Spleen (tissue), 11 donors: ENCODE results near the gene ITPR1. TPM values are rescaled to one million over a fixed set of nuclear protein-coding genes. Genes with fewer than 3 reads are reported as not detected.

Source experiments
- DNase-seq: peaks from one replicate; pipeline ENCODE4 v3.0.0-alpha.2; 2020
- H3K27ac ChIP-seq, 8 donors: fragments of 200-600 bp; sonication (generic) in 7 of 8; 1 replicate in 4 of 8; 2 replicates in 4 of 8; pipeline versions ENCODE4 v1.5.0 to v1.8.0; 2016 to 2021; ENCODE audit warnings: inconsistent platforms in 4 of 8, mild to moderate bottlenecking in 4 of 8, moderate library complexity in 1 of 8
- H3K27me3 ChIP-seq, 7 donors: fragments of 200-600 bp; sonication (generic) in 6 of 7; replicated peaks in 1 of 7; 1 replicate in 4 of 7; 2 replicates in 3 of 7; pipeline versions ENCODE4 v1.5.0 to v1.8.0; 2016 to 2021; ENCODE audit warnings: inconsistent platforms in 3 of 7, mild to moderate bottlenecking in 1 of 7
- H3K36me3 ChIP-seq, 6 donors: fragments of 200-600 bp; sonication (generic) in 5 of 6; 1 replicate in 4 of 6; 2 replicates in 2 of 6; pipeline versions ENCODE4 v1.5.0 to v1.8.0; 2016 to 2021; ENCODE audit warnings: inconsistent platforms in 2 of 6
- H3K4me1 ChIP-seq, 6 donors: fragments of 200-600 bp; sonication (generic) in 5 of 6; 1 replicate in 3 of 6; 2 replicates in 3 of 6; pipeline versions ENCODE4 v1.5.0 to v1.8.0; 2016 to 2021; ENCODE audit warnings: inconsistent platforms in 3 of 6
- H3K4me3 ChIP-seq, 8 donors: fragments of 200-600 bp; sonication (generic) in 7 of 8; 1 replicate in 4 of 8; 2 replicates in 4 of 8; pipeline versions ENCODE4 v1.5.0 to v1.8.0; 2016 to 2021; ENCODE audit warnings: inconsistent platforms in 4 of 8, mild to moderate bottlenecking in 4 of 8, moderate library complexity in 2 of 8
- H3K9me3 ChIP-seq, 8 donors: fragments of 200-600 bp; sonication (generic) in 7 of 8; 1 replicate in 4 of 8; 2 replicates in 4 of 8; pipeline versions ENCODE4 v1.5.0 to v1.8.0; 2016 to 2021; ENCODE audit warnings: inconsistent platforms in 4 of 8
- POLR2A ChIP-seq, 3 donors: fragments of 450-650 bp; IDR thresholded peaks; one replicate each; pipeline ENCODE4 v1.5.1; 2017; ENCODE audit warnings: antibody characterized with exemption in 3 of 3, mild to moderate bottlenecking in 1 of 3
- POLR2AphosphoS5 ChIP-seq, 3 donors: sonication (generic); formaldehyde crosslinking; IDR thresholded peaks; one replicate each; pipeline ENCODE4 v1.5.1; 2017; ENCODE audit warnings: antibody characterized with exemption in 3 of 3
- WGBS, 5 donors: extraction: QIAGEN DNeasy Blood & Tissue Kit in 3 of 5; methylation state at CpG; one replicate each; pipeline versions ENCODE4 v1.1.5 to v1.1.7; 2013 to 2018; 5-methylcytosine and 5-hydroxymethylcytosine counted together
- intact Hi-C: fragments of 100-400 bp; cut with DNase I; formaldehyde crosslinking; loops from one replicate; pipeline ENCODE4 v1.15.0; 2023; ENCODE audit warnings: low total_unique reads
- polyA plus RNA-seq, 3 donors: library from polyadenylated mRNA; stranded (reverse); fragments of 200-250 nt; gene quantifications; one replicate each; pipeline ENCODE4 v1.2.1, GENCODE V29; 2013
- total RNA-seq, 7 donors: library from RNA; depleted of rRNA in 3 of 7; stranded (reverse); fragments of >200 nt in 3 of 7; fragmentation: NEBNext Ultra II Directional in 4 of 7; extraction: Animal tissue kit (Norgen Biotek cat#: 25700) in 4 of 7; gene quantifications; one replicate each; pipeline versions ENCODE4 v1.1.0 to v1.2.1, GENCODE V29; 2016 to 2021
- TF ChIP-seq, protein P1 (sequence below), 11 experiments: fragments of 200-600 bp in 7 of 11; fragments of 450-650 bp in 4 of 11; sonication (generic) in 4 of 11; IDR thresholded peaks in 8 of 11; conservative IDR thresholded peaks in 3 of 11; 1 replicate in 7 of 11; 2 replicates in 4 of 11; pipeline versions ENCODE4 v1.4.0 to v1.8.0; 2016 to 2021; ENCODE audit warnings: antibody characterized with exemption in 11 of 11, inconsistent platforms in 4 of 11, mild to moderate bottlenecking in 1 of 11
- donor health status: healthy with polysubstance abuse.
- donor health status: DM: no; HTN: no; CAD: no; lungs with moderate emphysema.
- donor health status: DM: no; HTN: no; CAD: no.
- donor health status: Bipolar disorder and iron deficiency.
- donor health status: healthy.
- donor health status: DM: no; HTN: no; CAD: no.
- donor health status: DM: yes; HTN: yes; CAD: no.

The ITPR1 gene
- total and polyA plus RNA-seq, 10 donors: 17.5 to 194 (median 129) TPM

DNA sequence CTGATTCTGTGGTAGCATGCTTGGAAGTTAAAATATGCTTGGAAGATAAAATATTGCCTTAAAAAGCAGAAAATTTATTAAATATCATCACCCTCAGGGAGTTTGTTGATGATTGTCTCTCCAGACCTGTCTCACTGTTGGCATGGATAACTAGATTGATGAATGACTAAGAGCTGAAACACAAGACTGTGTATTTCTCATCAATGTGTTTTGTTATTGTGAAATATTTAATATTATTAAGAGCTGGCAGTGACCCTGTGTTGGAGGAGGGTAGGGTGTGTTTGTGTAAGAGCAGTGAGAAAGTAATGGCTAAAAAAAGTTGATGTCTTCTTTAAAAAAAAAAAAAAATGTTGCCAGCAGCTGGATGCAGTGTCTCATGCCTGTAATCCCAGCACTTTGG is 82.2 kb downstream of the ITPR1 start:
- H3K36me3 ChIP-seq: no peaks in the 10 kb centered on the region
- no peak overlapping the region for H3K27ac ChIP-seq
- no peak for DNase-seq
- H3K27me3 ChIP-seq: no peaks in the 10 kb centered on the region
- no peak for TF ChIP-seq POLR2A (IDR thresholded peaks at IDR 0.05)
- TF ChIP-seq, protein P1, sequence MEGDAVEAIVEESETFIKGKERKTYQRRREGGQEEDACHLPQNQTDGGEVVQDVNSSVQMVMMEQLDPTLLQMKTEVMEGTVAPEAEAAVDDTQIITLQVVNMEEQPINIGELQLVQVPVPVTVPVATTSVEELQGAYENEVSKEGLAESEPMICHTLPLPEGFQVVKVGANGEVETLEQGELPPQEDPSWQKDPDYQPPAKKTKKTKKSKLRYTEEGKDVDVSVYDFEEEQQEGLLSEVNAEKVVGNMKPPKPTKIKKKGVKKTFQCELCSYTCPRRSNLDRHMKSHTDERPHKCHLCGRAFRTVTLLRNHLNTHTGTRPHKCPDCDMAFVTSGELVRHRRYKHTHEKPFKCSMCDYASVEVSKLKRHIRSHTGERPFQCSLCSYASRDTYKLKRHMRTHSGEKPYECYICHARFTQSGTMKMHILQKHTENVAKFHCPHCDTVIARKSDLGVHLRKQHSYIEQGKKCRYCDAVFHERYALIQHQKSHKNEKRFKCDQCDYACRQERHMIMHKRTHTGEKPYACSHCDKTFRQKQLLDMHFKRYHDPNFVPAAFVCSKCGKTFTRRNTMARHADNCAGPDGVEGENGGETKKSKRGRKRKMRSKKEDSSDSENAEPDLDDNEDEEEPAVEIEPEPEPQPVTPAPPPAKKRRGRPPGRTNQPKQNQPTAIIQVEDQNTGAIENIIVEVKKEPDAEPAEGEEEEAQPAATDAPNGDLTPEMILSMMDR (IDR thresholded peaks at IDR 0.05 in 8 of 11, conservative IDR thresholded peaks at IDR 0.05 in 3 of 11): no peak
- TF ChIP-seq POLR2AphosphoS5 (IDR thresholded peaks at IDR 0.05): no peak
- peaks cover 0 to 39% (median 1%) of the 10 kb centered on the region in 6 donors for H3K4me1 ChIP-seq
- intact Hi-C loops: no loop called here
- no peak overlapping the region for H3K4me3 ChIP-seq
- H3K9me3 ChIP-seq: no peaks in the 10 kb centered on the region

DNA sequence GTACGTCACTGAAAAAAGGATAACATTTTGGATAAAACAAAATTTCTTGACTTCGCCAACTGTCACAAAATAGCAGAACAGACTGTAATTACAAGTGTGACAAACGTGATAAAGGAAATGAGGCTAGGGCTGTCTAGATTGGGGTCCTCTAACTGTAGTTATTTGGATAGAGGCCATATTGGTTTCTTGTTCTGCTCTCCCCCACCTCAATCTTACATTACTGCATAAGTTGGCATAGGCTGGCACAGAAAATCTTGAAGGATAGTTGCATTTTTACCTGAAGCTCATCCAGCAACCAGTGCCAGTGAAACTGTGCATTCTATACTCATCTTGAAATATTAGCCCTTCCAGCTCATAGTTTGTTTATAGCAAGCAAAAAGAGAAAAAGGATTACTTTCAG is 84.6 kb downstream of the ITPR1 start:
- no peaks in the 10 kb centered on the region for H3K27me3 ChIP-seq
- no peak overlapping the region for H3K4me3 ChIP-seq
- H3K4me1 ChIP-seq: peaks cover 0 to 46% (median 17%) of the 10 kb centered on the region in 6 donors
- TF ChIP-seq POLR2AphosphoS5 (IDR thresholded peaks at IDR 0.05) (no peak), POLR2A (IDR thresholded peaks at IDR 0.05) (no peak)
- TF ChIP-seq, protein P1 (IDR thresholded peaks at IDR 0.05 in 8 of 11, conservative IDR thresholded peaks at IDR 0.05 in 3 of 11): no peak
- no peaks in the 10 kb centered on the region for H3K36me3 ChIP-seq
- H3K27ac ChIP-seq: no peak overlapping the region
- no peak for DNase-seq
- intact Hi-C loops: no loop called here
- WGBS, 5 donors: 73 to 86% (median 79%) methylated on average over 3 of the region's 3 CpGs
- no peaks in the 10 kb centered on the region for H3K9me3 ChIP-seq

DNA sequence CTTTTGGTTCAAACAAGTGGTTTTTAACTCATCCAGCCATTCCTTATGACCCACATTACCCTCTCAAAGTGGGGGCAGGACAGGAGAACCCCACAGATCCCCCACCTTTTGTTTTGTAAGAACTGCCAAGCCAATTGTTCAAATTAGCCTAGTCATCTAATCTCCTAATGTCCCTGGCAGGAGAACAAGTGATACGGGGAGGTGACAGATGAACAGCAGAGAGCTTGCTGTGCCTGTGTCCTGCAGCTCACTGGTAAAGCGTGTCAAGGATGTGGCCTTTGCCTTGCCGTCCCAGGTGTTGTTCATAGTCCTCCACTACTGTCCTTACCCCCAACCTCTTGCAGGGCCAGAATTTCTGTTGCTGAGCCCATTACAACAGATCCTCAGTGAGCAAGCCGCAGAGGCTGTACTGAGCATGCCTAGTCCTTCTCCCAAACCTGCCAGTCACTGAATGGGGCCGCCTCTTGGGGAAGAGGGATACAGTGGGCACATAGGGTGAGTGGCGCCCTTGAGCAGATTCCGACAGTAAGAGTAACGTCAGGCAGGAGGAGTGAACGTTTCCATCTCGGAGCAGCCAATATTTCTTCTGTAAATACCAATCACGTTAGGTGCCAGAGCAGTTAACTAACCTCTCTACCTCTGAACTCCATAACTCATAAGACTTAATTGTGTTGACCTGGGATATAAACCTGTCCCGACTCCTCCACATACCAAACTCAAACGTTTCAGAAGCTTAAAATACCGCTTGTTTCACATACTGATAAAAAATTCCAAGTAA is 87.4 kb downstream of the ITPR1 start:
- DNase-seq: no peak
- no peak overlapping the region for H3K4me3 ChIP-seq
- intact Hi-C loops: no loop called here
- no peaks in the 10 kb centered on the region for H3K36me3 ChIP-seq
- no peaks in the 10 kb centered on the region for H3K9me3 ChIP-seq
- 82 to 88% (median 86%) methylated on average over 9 to 14 of the region's 14 CpGs for WGBS, 5 donors
- H3K27ac ChIP-seq: peak overlapping the region in 4 of 8 donors; percentile 29 to 75 (median 46)
- peaks cover 9 to 69% (median 44%) of the 10 kb centered on the region in 6 donors for H3K4me1 ChIP-seq
- no peaks in the 10 kb centered on the region for H3K27me3 ChIP-seq
- TF ChIP-seq, protein P1 (IDR thresholded peaks at IDR 0.05 in 8 of 11, conservative IDR thresholded peaks at IDR 0.05 in 3 of 11): no peak
- TF ChIP-seq POLR2AphosphoS5 (IDR thresholded peaks at IDR 0.05) (no peak), POLR2A (IDR thresholded peaks at IDR 0.05) (no peak)

DNA sequence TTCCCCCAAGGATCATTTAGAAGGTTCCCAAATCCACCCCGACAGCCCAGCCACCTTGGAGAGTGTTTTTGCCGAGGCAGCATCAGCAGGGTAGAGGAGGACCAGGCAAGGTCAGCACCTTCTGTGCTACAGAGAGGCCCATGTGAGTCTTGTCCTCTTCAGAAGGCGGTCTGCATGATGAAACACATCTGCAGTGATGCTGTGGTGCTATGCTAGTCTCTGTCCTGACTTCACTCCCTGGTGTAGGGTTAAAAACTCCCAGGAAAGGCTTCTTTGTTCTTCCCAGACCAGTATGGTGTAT is 87.9 kb downstream of the ITPR1 start:
- intact Hi-C loops: no loop called here
- H3K27ac ChIP-seq: peak overlapping the region in 5 of 8 donors; percentile 29 to 75 (median 58)
- TF ChIP-seq, protein P1 (IDR thresholded peaks at IDR 0.05 in 8 of 11, conservative IDR thresholded peaks at IDR 0.05 in 3 of 11): no peak
- TF ChIP-seq POLR2AphosphoS5 (IDR thresholded peaks at IDR 0.05) (peak in 2 of 3 donors; percentile 46 to 55), POLR2A (IDR thresholded peaks at IDR 0.05) (no peak)

More for the DNA sequence above, 87.9 kb downstream of the ITPR1 start:
- DNase-seq: no peak
- Histone ChIP-seq H3K9me3 (no peaks in the 10 kb centered on the region), H3K4me3 (no peak overlapping the region), H3K4me1 (peaks cover 9 to 75% (median 46%) of the 10 kb centered on the region in 6 donors), H3K27me3 (no peaks in the 10 kb centered on the region), H3K36me3 (no peaks in the 10 kb centered on the region)
- 69 to 85% (median 79%) methylated on average over 3 of the region's 3 CpGs for WGBS, 5 donors
